ENCODE results near the gene UBE3A. TPM values are rescaled to one million over a fixed set of nuclear protein-coding genes. Genes with fewer than 3 reads are reported as not detected.

UBE3A gene
- total RNA-seq, 1 donor from 2014 or later: 88.0 TPM

- no peaks in the 10 kb centered on the region for H3K27me3 Mint-ChIP-seq (ENCODE audit: unreplicated experiment)
- peaks cover 22% of the 10 kb centered on the region for H3K9me3 Mint-ChIP-seq (ENCODE audit: unreplicated experiment)
- no peak overlapping the region for H3K27ac Mint-ChIP-seq (ENCODE audit: unreplicated experiment)
- H3K36me3 Mint-ChIP-seq (ENCODE audit: unreplicated experiment): peaks cover 52% of the 10 kb centered on the region
- TF ChIP-seq CTCF (IDR thresholded peaks at IDR 0.05): no peak
- peaks cover 2% of the 10 kb centered on the region for H3K4me1 Mint-ChIP-seq (ENCODE audit: unreplicated experiment)
- no peak for DNase-seq (ENCODE audit: extremely low spot score, unreplicated experiment)
- no peak overlapping the region for H3K4me3 Mint-ChIP-seq (ENCODE audit: unreplicated experiment)
Measured at GRCh38 chr15:25346371-25346770, 92.5 kb downstream of the UBE3A start.

GRCh38 chr15:25345943-25346342, 92.9 kb downstream of the UBE3A start:
- no peaks in the 10 kb centered on the region for H3K27me3 Mint-ChIP-seq (ENCODE audit: unreplicated experiment)
- peaks cover 50% of the 10 kb centered on the region for H3K36me3 Mint-ChIP-seq (ENCODE audit: unreplicated experiment)
- no peak overlapping the region for H3K4me3 Mint-ChIP-seq (ENCODE audit: unreplicated experiment)
- peaks cover 2% of the 10 kb centered on the region for H3K4me1 Mint-ChIP-seq (ENCODE audit: unreplicated experiment)
- DNase-seq (ENCODE audit: extremely low spot score, unreplicated experiment): no peak
- H3K27ac Mint-ChIP-seq (ENCODE audit: unreplicated experiment): no peak overlapping the region
- H3K9me3 Mint-ChIP-seq (ENCODE audit: unreplicated experiment): peaks cover 20% of the 10 kb centered on the region
- TF ChIP-seq CTCF (IDR thresholded peaks at IDR 0.05): peak; percentile 30

GRCh38 chr15:25342629-25343028, 96.2 kb downstream of the UBE3A start:
- TF ChIP-seq CTCF (IDR thresholded peaks at IDR 0.05): no peak
- H3K4me1 Mint-ChIP-seq (ENCODE audit: unreplicated experiment): peaks cover 2% of the 10 kb centered on the region
- DNase-seq (ENCODE audit: extremely low spot score, unreplicated experiment): no peak
- peaks cover 8% of the 10 kb centered on the region for H3K9me3 Mint-ChIP-seq (ENCODE audit: unreplicated experiment)
- H3K27ac Mint-ChIP-seq (ENCODE audit: unreplicated experiment): no peak overlapping the region
- H3K4me3 Mint-ChIP-seq (ENCODE audit: unreplicated experiment): no peak overlapping the region
- no peaks in the 10 kb centered on the region for H3K27me3 Mint-ChIP-seq (ENCODE audit: unreplicated experiment)
- peaks cover 38% of the 10 kb centered on the region for H3K36me3 Mint-ChIP-seq (ENCODE audit: unreplicated experiment)

GRCh38 chr15:25339431-25339830, 99.4 kb downstream of the UBE3A start:
- Mint-ChIP-seq H3K27me3 (ENCODE audit: unreplicated experiment) (no peaks in the 10 kb centered on the region), H3K27ac (ENCODE audit: unreplicated experiment) (no peak overlapping the region), H3K9me3 (ENCODE audit: unreplicated experiment) (peaks cover 11% of the 10 kb centered on the region), H3K4me3 (ENCODE audit: unreplicated experiment) (no peak overlapping the region), H3K4me1 (ENCODE audit: unreplicated experiment) (no peaks in the 10 kb centered on the region), H3K36me3 (ENCODE audit: unreplicated experiment) (peaks cover 62% of the 10 kb centered on the region)
- no peak for TF ChIP-seq CTCF (IDR thresholded peaks at IDR 0.05)
- DNase-seq (ENCODE audit: extremely low spot score, unreplicated experiment): no peak

GRCh38 chr15:25335279-25335678, 103.5 kb downstream of the UBE3A start:
- peaks cover 75% of the 10 kb centered on the region for H3K36me3 Mint-ChIP-seq (ENCODE audit: unreplicated experiment)
- DNase-seq (ENCODE audit: extremely low spot score, unreplicated experiment): no peak
- no peak overlapping the region for H3K4me3 Mint-ChIP-seq (ENCODE audit: unreplicated experiment)
- no peak overlapping the region for H3K27ac Mint-ChIP-seq (ENCODE audit: unreplicated experiment)
- no peaks in the 10 kb centered on the region for H3K4me1 Mint-ChIP-seq (ENCODE audit: unreplicated experiment)
- no peaks in the 10 kb centered on the region for H3K27me3 Mint-ChIP-seq (ENCODE audit: unreplicated experiment)
- TF ChIP-seq CTCF (IDR thresholded peaks at IDR 0.05): no peak
- H3K9me3 Mint-ChIP-seq (ENCODE audit: unreplicated experiment): peaks cover 11% of the 10 kb centered on the region
